Measurements from ENCODE around the gene DOK7. TPM values are rescaled to one million over a fixed set of nuclear protein-coding genes. Genes with fewer than 3 reads are reported as not detected.
A peak's percentile ranks its signal among the peaks of the same experiment; 100 is the strongest.

DOK7 gene
- total RNA-seq, 1 experiment from 2014 or later: 0.26 TPM

DNA sequence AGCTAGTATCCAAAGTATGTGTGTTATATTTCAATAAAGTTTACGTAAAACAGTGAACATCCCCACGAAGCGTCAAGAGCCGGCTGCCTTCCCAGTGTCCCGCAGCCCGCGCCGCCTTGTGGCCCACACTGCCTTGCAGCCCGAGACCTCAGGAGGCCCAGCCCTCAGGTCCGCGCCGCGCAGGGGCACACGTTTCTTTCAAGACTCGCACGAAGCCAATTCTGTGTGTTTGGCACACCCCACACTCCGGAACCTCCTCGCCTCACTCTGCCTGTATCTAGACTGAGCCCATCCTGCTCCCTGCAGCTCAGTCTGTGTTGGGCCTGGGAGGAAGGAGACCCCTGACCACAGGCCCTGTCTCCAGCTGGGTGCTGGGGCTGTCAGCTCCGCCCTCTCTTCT lies 63.4 kb downstream of the DOK7 start:
- H3K4me1 Mint-ChIP-seq: peaks cover 5 to 25% of the 10 kb centered on the region in 2 experiments
- Histone ChIP-seq H3K9me3 (ENCODE audit: control insufficient read depth, low read depth, low read length) (no peaks in the 10 kb centered on the region), H3K4me2 (ENCODE audit: insufficient read depth, insufficient read length, low read length) (no peak overlapping the region), H2BK12ac (ENCODE audit: insufficient read length, low read depth, low read length) (no peak overlapping the region), H2AFZ (ENCODE audit: low read length) (no peak overlapping the region), H3K14ac (ENCODE audit: insufficient read depth, low read length) (no peak overlapping the region), H3K27me3 (ENCODE audit: insufficient read depth, low read length) (no peaks in the 10 kb centered on the region), H2BK120ac (ENCODE audit: low read depth, low read length, poor library complexity, severe bottlenecking) (no peak overlapping the region), H2BK20ac (ENCODE audit: low read depth, low read length, poor library complexity, severe bottlenecking) (no peak overlapping the region), H3K79me2 (ENCODE audit: insufficient read depth, low read length) (peaks cover 2% of the 10 kb centered on the region; the same call in 1 of the 2 replicates), H2BK15ac (ENCODE audit: low read depth, low read length) (no peak overlapping the region), H4K20me1 (ENCODE audit: control insufficient read depth, insufficient read depth, insufficient read length) (no peaks in the 10 kb centered on the region), H4K5ac (ENCODE audit: insufficient read length, low read depth, low read length) (no peak overlapping the region), H3K56ac (ENCODE audit: insufficient read length, low read depth, low read length) (no peak overlapping the region), H2BK5ac (ENCODE audit: insufficient read length, low read length) (no peak overlapping the region), H3K9ac (ENCODE audit: extremely low read depth, insufficient read length, low read length) (no peak overlapping the region), H3K27ac (ENCODE audit: insufficient read length, low read depth, low read length) (no peak overlapping the region), H3K4me1 (ENCODE audit: insufficient read depth, low read length) (no peaks in the 10 kb centered on the region), H3K79me1 (ENCODE audit: insufficient read depth, low read depth, low read length, poor library complexity, severe bottlenecking) (peaks cover 4% of the 10 kb centered on the region), H3K23ac (ENCODE audit: insufficient read length, low read depth, low read length) (no peak overlapping the region), H4K91ac (ENCODE audit: insufficient read length, low read depth, low read length) (no peak overlapping the region), H4K8ac (replicated peaks; ENCODE audit: insufficient read length, low read depth, low read length) (no peak overlapping the region), H2AK5ac (ENCODE audit: insufficient read length, low read length) (no peak overlapping the region), H3T11ph (ENCODE audit: low read length) (no peak overlapping the region), H3K18ac (ENCODE audit: insufficient read length, low read depth, low read length) (no peak overlapping the region), H3K23me2 (ENCODE audit: insufficient read length, low read depth, low read length, poor library complexity, severe bottlenecking) (peaks cover 1% of the 10 kb centered on the region), H3K4ac (ENCODE audit: low read depth, low read length) (no peak overlapping the region)
- no peaks in the 10 kb centered on the region for H3K9me3 Mint-ChIP-seq
- H3K27me3 Mint-ChIP-seq (ENCODE audit: low read depth): peaks cover 5% of the 10 kb centered on the region
- DNase-seq: no peak
- no peak overlapping the region for H3K4me3 Mint-ChIP-seq
- H3K27ac Mint-ChIP-seq: peak overlapping the region in 1 of 3 experiments; percentile 28; a peak in 2 of 7 replicates
- peaks cover 14 to 50% (median 48%) of the 10 kb centered on the region in 3 experiments for H3K36me3 Mint-ChIP-seq (ENCODE audit: insufficient read depth in 1 of 3, low read depth in 3 of 3)
- WGBS (ENCODE audit: extremely low coverage, insufficient read length, low lambda C conversion rate): no CpG with 5 or more reads among the region's 19 CpGs
- TF ChIP-seq, protein P1, sequence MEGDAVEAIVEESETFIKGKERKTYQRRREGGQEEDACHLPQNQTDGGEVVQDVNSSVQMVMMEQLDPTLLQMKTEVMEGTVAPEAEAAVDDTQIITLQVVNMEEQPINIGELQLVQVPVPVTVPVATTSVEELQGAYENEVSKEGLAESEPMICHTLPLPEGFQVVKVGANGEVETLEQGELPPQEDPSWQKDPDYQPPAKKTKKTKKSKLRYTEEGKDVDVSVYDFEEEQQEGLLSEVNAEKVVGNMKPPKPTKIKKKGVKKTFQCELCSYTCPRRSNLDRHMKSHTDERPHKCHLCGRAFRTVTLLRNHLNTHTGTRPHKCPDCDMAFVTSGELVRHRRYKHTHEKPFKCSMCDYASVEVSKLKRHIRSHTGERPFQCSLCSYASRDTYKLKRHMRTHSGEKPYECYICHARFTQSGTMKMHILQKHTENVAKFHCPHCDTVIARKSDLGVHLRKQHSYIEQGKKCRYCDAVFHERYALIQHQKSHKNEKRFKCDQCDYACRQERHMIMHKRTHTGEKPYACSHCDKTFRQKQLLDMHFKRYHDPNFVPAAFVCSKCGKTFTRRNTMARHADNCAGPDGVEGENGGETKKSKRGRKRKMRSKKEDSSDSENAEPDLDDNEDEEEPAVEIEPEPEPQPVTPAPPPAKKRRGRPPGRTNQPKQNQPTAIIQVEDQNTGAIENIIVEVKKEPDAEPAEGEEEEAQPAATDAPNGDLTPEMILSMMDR (conservative IDR thresholded peaks at IDR 0.05): no peak

Measured in H9 (cell line).